ENCODE results near the gene OR52A5.

Gene OR52A5

DNA sequence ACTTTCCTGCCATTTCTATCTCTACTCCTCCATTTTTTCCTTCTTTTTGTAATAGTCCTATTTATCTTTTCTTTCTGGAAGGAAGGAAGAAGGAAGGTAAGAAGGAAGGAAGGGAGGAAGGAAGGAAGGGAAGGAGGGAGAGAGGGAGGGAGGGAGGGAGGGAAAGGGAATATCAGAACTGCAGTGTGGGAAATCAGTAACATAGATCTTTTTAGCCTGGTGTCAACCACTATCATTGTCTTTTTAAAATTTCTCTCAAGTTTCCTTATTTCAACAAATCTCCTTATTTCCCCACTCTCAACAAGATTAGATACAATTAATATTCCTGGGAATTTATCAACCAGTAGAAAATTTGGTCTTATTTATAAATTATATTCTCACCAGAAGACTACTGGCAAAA lies 35.1 kb downstream of the OR52A5 start:
- Histone ChIP-seq H3K4me3 (no peak overlapping the region), H3K27ac (no peak overlapping the region)
- TF ChIP-seq, protein P1, sequence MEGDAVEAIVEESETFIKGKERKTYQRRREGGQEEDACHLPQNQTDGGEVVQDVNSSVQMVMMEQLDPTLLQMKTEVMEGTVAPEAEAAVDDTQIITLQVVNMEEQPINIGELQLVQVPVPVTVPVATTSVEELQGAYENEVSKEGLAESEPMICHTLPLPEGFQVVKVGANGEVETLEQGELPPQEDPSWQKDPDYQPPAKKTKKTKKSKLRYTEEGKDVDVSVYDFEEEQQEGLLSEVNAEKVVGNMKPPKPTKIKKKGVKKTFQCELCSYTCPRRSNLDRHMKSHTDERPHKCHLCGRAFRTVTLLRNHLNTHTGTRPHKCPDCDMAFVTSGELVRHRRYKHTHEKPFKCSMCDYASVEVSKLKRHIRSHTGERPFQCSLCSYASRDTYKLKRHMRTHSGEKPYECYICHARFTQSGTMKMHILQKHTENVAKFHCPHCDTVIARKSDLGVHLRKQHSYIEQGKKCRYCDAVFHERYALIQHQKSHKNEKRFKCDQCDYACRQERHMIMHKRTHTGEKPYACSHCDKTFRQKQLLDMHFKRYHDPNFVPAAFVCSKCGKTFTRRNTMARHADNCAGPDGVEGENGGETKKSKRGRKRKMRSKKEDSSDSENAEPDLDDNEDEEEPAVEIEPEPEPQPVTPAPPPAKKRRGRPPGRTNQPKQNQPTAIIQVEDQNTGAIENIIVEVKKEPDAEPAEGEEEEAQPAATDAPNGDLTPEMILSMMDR (IDR thresholded peaks at IDR 0.05) = no peak
- DNase-seq (ENCODE audit: low spot score) = no peak

DNA sequence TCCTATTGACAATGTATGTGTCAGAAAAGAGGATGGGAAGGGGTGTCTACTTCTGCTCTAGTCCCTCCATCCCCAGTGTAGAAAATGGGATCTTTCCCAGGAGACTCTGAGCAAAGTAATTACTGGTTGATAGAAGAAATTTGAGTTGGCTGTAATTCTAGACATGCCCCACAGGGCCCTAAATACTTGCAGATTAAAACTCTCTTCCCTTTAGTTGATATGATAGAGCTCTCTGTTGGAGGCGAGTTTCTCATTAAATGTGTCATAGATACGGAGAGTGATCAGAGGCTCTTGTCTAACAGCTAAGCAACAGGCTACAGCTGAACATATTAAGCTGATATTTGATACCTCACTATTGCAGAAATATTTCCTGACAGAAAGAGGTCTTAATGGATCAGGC lies 35.9 kb downstream of the OR52A5 start:
- no peak for DNase-seq (ENCODE audit: low spot score)
- TF ChIP-seq, protein P1 (IDR thresholded peaks at IDR 0.05) = no peak
- H3K4me3 ChIP-seq = no peak overlapping the region
- no peak overlapping the region for H3K27ac ChIP-seq

DNA sequence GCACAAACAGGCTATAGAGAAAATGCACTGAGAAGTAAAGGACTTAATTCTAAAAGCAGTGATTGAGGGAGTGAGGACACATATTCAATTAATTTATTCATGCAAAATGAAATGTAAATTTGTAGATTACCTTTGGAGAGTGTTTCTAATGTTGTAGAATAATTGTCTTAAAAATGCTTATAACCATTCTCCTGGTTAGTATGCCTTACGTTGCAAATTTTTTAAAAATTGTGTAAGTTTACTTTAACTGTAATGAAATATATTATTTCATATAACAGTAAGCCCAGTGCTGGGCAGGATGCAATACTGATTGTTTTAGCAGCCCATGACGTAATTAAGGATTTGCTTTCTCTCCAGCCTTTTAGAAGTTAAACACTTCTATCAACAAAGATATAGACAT lies 42.1 kb downstream of the OR52A5 start:
- no peak for DNase-seq (ENCODE audit: low spot score)
- Histone ChIP-seq H3K27ac (no peak overlapping the region), H3K4me3 (no peak overlapping the region)
- TF ChIP-seq, protein P1 (IDR thresholded peaks at IDR 0.05) = no peak

DNA sequence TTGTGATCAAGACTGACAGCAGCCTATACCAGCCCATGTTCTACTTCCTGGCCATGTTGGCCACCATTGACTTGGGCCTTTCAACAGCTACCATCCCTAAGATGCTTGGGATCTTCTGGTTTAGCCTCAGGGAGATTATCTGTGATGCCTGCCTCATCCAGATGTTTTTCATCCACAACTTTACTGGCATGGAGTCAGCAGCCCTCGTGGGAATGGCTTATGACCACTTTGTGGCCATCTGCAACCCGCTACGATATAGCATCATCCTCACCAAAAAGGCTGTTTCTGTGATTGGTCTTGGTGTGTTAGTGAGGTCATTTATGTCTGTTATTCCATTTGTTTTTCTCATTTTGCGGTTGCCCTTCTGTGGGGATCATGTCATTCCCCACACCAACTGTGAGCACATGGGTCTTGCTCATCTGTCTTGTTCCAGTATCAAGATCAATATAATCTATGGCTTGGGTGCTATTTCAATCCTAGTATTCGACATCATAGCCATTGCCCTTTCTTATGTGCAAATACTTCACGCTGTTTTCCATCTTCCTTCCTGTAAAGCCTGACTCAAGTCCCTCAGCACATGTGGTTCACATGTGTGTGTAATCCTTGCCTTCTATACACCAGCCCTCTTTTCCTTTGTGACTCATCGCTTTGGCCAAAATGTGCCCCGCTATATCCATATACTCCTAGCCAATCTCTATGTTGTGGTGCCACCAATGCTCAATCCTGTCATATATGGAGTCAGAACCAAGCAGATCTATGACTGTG lies 45.2 kb downstream of the OR52A5 start:
- no peak for DNase-seq (ENCODE audit: low spot score)
- H3K4me3 ChIP-seq = no peak overlapping the region
- TF ChIP-seq, protein P1 (IDR thresholded peaks at IDR 0.05) = no peak
- no peak overlapping the region for H3K27ac ChIP-seq

DNA sequence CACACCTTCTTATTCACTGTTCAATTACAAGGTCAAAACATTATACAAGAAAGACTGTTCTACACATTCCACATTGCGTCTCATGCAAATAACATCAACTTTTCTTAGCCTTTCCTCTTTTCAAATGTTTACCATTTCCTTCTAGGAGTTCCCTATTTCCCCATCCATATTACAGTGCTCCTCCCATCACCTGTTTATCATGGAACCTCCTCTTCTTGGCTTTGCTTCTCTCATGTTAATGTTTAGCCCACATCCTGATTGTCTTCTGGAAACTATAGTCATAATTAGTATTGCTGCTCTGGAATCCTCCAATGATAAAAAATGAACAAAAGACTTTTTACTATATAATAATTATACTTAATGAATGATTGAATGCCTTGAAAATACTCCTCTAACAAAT lies 47.5 kb downstream of the OR52A5 start:
- no peak for DNase-seq (ENCODE audit: low spot score)
- Histone ChIP-seq H3K27ac (no peak overlapping the region), H3K4me3 (no peak overlapping the region)
- TF ChIP-seq, protein P1 (IDR thresholded peaks at IDR 0.05) = no peak

DNA sequence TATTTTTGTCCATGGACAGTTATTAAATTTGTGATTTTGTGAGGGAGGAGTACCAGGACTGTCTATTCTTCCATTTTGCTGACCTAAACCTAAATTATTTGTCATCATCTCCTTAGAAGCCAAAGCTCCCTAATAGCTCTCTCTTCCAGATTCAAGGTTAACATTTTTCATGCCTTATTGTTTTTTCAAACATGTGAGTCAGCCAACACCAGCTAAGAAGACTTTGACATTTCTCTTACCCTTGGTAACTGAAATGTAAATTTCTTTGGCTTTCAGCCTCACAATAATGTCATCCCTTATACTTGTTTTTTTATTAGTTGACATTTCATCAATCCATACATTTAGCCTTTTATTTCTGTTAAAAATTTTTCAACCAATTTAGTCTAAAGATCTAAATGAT lies 49.6 kb downstream of the OR52A5 start:
- no peak overlapping the region for H3K4me3 ChIP-seq
- TF ChIP-seq, protein P1 (IDR thresholded peaks at IDR 0.05) = no peak

DNA sequence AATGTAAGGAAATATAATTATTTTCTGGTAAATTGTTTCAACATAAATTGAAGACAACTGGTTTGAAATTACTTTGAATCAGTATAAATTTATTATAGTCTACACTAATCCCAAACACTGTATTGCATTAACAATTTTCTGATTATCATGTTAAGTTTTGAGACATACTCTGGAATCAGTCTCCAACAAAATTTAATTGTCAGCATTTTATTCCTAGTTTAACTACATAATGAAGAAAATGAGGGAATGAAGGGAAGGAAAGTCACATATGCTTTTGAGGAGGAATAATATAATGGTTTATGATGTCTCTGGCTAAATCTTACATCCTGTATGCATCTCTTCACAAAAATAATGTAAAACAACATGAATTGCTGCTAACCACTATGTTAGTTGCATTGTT lies 54.6 kb downstream of the OR52A5 start:
- no peak overlapping the region for H3K27ac ChIP-seq
- DNase-seq (ENCODE audit: low spot score) = no peak
- H3K4me3 ChIP-seq = no peak overlapping the region
- TF ChIP-seq, protein P1 (IDR thresholded peaks at IDR 0.05) = no peak

More for the DNA sequence above, 49.6 kb downstream of the OR52A5 start:
- no peak overlapping the region for H3K27ac ChIP-seq
- no peak for DNase-seq (ENCODE audit: low spot score)

All from coronary artery (tissue), 2 donors.